GM12873 (cell line): ENCODE results near the gene SFT2D1.

Source experiments
- TF ChIP-seq, protein P1 (sequence below): IDR thresholded peaks from 2 replicates; pipeline ENCODE4 v1.5.1; 2012; ENCODE audit warnings: low read depth, mild to moderate bottlenecking, moderate library complexity, low read length, control low read depth; ENCODE audit not compliant: insufficient read depth; ENCODE audit errors: missing control alignments

The SFT2D1 gene

GRCh38 chr6:166286839-166287271, 55.5 kb downstream of the SFT2D1 start:
- TF ChIP-seq, protein P1, sequence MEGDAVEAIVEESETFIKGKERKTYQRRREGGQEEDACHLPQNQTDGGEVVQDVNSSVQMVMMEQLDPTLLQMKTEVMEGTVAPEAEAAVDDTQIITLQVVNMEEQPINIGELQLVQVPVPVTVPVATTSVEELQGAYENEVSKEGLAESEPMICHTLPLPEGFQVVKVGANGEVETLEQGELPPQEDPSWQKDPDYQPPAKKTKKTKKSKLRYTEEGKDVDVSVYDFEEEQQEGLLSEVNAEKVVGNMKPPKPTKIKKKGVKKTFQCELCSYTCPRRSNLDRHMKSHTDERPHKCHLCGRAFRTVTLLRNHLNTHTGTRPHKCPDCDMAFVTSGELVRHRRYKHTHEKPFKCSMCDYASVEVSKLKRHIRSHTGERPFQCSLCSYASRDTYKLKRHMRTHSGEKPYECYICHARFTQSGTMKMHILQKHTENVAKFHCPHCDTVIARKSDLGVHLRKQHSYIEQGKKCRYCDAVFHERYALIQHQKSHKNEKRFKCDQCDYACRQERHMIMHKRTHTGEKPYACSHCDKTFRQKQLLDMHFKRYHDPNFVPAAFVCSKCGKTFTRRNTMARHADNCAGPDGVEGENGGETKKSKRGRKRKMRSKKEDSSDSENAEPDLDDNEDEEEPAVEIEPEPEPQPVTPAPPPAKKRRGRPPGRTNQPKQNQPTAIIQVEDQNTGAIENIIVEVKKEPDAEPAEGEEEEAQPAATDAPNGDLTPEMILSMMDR: no peak

DNA sequence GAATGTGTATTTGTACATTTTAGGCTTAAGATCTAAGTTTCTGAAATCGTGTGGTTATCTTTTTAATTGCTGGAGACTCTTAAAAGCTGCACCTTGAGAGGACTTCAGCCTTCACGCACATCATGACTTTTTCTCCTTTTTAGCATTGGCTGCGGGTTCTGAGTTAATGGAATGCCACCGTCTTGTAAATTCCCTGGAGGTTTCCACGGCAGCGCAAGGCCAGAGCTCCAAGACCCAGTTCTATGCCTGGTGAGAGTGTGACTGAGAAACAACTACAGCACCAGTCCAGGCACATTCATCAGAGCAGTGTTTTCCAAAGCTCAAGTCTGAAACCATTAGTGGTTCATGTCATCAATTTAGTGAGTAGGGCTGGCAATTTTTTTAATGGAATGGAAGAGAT, 57.1 kb downstream of the SFT2D1 start:
- TF ChIP-seq, protein P1: no peak

DNA sequence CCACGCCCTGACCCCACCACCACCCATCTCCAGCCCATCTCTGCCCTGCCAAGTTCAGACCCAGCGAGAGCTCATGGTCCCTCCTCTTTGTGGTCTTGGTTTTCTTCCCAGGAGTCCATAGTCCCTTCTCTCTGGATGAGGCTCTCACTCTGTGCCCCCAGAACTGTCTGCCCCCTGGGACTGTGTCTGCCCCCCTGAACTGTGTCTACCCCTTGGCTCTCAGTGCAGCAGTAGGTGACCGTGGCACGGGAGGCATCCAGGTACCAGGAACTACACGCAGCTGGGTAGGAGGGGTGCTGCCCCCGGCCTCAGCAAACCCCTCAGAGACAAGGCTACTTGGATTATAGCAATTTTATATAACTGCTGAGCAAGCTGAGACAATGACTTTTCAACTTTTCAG, 57.7 kb downstream of the SFT2D1 start:
- TF ChIP-seq, protein P1: no peak

DNA sequence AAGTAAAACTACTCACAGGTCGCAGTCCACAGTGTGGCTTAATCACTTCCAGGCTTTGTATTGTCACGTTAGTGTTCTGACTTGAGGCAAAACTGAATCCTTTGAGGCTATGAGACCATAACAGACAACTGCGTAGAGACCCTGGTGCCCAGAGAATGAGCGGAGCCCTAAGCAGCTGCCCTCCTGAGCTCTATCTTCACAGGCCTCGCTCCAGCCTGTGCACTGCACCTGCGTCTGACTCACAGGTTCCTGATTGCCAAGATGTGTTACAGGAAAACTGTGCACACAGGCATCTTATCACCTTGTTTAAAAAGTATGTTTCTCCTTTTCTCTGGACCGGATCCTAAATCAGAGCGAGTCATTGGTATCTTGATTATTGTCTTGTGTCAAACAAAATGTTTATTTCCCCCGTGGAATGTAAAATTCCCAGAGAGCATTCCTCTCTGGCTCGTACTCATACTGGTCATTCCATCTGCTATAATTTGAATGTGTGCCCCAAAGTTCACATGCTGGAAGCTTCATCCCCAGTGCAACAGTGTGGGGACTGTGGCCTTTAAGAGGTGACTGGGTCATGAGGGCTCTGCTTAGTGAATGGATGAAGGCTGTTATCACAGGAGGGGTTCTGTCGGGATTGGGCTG, 59.8 kb downstream of the SFT2D1 start:
- TF ChIP-seq, protein P1: no peak

- TF ChIP-seq, protein P1: no peak
These were observed 61.2 kb downstream of the SFT2D1 start for GRCh38 chr6:166281104-166281503.

DNA sequence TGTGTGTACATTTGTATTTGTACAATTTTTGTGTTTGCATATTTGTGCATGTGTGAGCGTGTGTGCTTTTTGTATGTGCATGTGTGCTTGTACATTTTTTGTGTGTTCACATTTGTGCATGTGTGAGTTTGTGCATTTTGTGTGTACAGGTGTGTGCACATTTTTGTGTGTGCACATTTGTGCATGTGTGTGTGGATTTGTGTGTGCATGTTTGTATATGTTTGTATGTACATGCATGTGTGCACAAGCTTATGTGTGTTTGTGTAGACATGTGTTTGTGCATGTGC, 63.0 kb downstream of the SFT2D1 start:
- TF ChIP-seq, protein P1: no peak

GRCh38 chr6:166278579-166279392, 63.6 kb downstream of the SFT2D1 start:
- TF ChIP-seq, protein P1: no peak
